Measurements from ENCODE around the gene SRSF10. TPM values are rescaled to one million over a fixed set of nuclear protein-coding genes. Genes with fewer than 3 reads are reported as not detected.

The SRSF10 gene
- total and polyA plus RNA-seq, 9 of the 15 experiments (the other 6 are each of a cell fraction or from before 2014, with no cell fraction given): 154 to 264 (median 205) TPM

GRCh38 chr1:23963617-23964234 lies 16.4 kb downstream of the SRSF10 start (continued):
- TF ChIP-seq, protein P1, sequence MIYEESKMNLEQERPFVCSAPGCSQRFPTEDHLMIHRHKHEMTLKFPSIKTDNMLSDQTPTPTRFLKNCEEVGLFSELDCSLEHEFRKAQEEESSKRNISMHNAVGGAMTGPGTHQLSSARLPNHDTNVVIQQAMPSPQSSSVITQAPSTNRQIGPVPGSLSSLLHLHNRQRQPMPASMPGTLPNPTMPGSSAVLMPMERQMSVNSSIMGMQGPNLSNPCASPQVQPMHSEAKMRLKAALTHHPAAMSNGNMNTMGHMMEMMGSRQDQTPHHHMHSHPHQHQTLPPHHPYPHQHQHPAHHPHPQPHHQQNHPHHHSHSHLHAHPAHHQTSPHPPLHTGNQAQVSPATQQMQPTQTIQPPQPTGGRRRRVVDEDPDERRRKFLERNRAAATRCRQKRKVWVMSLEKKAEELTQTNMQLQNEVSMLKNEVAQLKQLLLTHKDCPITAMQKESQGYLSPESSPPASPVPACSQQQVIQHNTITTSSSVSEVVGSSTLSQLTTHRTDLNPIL (CRISPR knock-in tag; IDR thresholded peaks at IDR 0.05): no peak
- TF ChIP-seq, protein P2, sequence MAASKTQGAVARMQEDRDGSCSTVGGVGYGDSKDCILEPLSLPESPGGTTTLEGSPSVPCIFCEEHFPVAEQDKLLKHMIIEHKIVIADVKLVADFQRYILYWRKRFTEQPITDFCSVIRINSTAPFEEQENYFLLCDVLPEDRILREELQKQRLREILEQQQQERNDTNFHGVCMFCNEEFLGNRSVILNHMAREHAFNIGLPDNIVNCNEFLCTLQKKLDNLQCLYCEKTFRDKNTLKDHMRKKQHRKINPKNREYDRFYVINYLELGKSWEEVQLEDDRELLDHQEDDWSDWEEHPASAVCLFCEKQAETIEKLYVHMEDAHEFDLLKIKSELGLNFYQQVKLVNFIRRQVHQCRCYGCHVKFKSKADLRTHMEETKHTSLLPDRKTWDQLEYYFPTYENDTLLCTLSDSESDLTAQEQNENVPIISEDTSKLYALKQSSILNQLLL (CRISPR knock-in tag; IDR thresholded peaks at IDR 0.05; ENCODE audit: borderline replicate concordance): no peak
- TF ChIP-seq, protein P3, sequence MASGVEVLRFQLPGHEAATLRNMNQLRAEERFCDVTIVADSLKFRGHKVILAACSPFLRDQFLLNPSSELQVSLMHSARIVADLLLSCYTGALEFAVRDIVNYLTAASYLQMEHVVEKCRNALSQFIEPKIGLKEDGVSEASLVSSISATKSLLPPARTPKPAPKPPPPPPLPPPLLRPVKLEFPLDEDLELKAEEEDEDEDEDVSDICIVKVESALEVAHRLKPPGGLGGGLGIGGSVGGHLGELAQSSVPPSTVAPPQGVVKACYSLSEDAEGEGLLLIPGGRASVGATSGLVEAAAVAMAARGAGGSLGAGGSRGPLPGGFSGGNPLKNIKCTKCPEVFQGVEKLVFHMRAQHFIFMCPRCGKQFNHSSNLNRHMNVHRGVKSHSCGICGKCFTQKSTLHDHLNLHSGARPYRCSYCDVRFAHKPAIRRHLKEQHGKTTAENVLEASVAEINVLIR (CRISPR knock-in tag; IDR thresholded peaks at IDR 0.05): no peak
- no peak for TF ChIP-seq MTF1 (CRISPR knock-in tag; IDR thresholded peaks at IDR 0.05; ENCODE audit: borderline replicate concordance)
- TF ChIP-seq ZSCAN29 (IDR thresholded peaks at IDR 0.05): no peak
- no peak for TF ChIP-seq KLF13 (tag; IDR thresholded peaks at IDR 0.05; ENCODE audit: borderline replicate concordance, low read depth)
- no peak for TF ChIP-seq CXXC5 (CRISPR knock-in tag; IDR thresholded peaks at IDR 0.05)
- no peak for TF ChIP-seq KLF1 (tag; IDR thresholded peaks at IDR 0.05)
- 0 out of 2 replicates have a peak, but pooled peaks have one; percentile 46 for TF ChIP-seq GTF2E2 (tag; IDR thresholded peaks at IDR 0.05)
- no peak for TF ChIP-seq MECOM (CRISPR knock-in tag; IDR thresholded peaks at IDR 0.05)
- TF ChIP-seq NR3C1 (CRISPR knock-in tag; IDR thresholded peaks at IDR 0.05): no peak
- TF ChIP-seq JUND (IDR thresholded peaks at IDR 0.05; ENCODE audit: borderline replicate concordance, low read depth, low read length): no peak
- no peak for TF ChIP-seq JUND (tag; IDR thresholded peaks at IDR 0.05; ENCODE audit: borderline replicate concordance, low read depth, low read length)
- no peak for TF ChIP-seq NCOR1 (IDR thresholded peaks at IDR 0.05)
- no peak for TF ChIP-seq PATZ1 (CRISPR knock-in tag; IDR thresholded peaks at IDR 0.05; ENCODE audit: borderline replicate concordance)

Measured in K562 (cell line).